GM23338 (cell line): Measurements from ENCODE around the gene KCTD1. TPM values are rescaled to one million over a fixed set of nuclear protein-coding genes. Genes with fewer than 3 reads are reported as not detected.

Experiments
- ATAC-seq: fragments of 200-7000 bp; cut with Tn5 transposase; 3 replicates; pipeline ENCODE4 v1.9.1; 2020
- DNase-seq: peaks from one replicate; pipeline ENCODE4 v3.0.0-alpha.2; 2015; ENCODE audit warnings: low spot score
- H2AFZ ChIP-seq: fragments of 200-600 bp; sonication (generic); 2 replicates; pipeline ENCODE4 v1.8.0; 2016; ENCODE audit warnings: antibody characterized with exemption, mild to moderate bottlenecking, moderate library complexity
- H3F3A ChIP-seq: fragments of 200-600 bp; sonication (generic); replicated peaks from 2 replicates; pipeline ENCODE4 v1.8.0; 2017; ENCODE audit warnings: antibody characterized with exemption, mixed run types, low read depth
- H3K27ac ChIP-seq: fragments of 200-600 bp; sonication (generic); 2 replicates; pipeline ENCODE4 v1.6.1; 2016; ENCODE audit warnings: low read depth
- H3K27me3 ChIP-seq: fragments of 200-600 bp; sonication (generic); 2 replicates; pipeline ENCODE4 v1.8.0; 2016; ENCODE audit warnings: mild to moderate bottlenecking, mixed run types, moderate library complexity; ENCODE audit not compliant: insufficient read depth
- H3K36me3 ChIP-seq: fragments of 200-600 bp; sonication (generic); 2 replicates; pipeline ENCODE4 v1.8.0; 2016; ENCODE audit warnings: mild to moderate bottlenecking; ENCODE audit not compliant: insufficient read depth
- H3K4me1 ChIP-seq: fragments of 200-600 bp; sonication (generic); 2 replicates; pipeline ENCODE4 v1.8.0; 2016; ENCODE audit warnings: mild to moderate bottlenecking, moderate library complexity; ENCODE audit not compliant: insufficient read depth
- H3K4me2 ChIP-seq: fragments of 200-600 bp; sonication (generic); 2 replicates; pipeline ENCODE4 v1.7.1; 2017; ENCODE audit warnings: mixed run types
- H3K4me3 ChIP-seq: fragments of 200-600 bp; sonication (generic); 2 replicates; pipeline ENCODE4 v1.6.1; 2016; ENCODE audit warnings: mixed run types
- H3K79me2 ChIP-seq: fragments of 200-600 bp; sonication (generic); replicated peaks from 2 replicates; pipeline ENCODE4 v1.8.0; 2017; ENCODE audit warnings: mild to moderate bottlenecking; ENCODE audit not compliant: insufficient read depth
- H3K9me2 ChIP-seq: fragments of 200-600 bp; sonication (generic); 2 replicates; pipeline ENCODE4 v1.8.0; 2017; ENCODE audit not compliant: insufficient read depth
- H4K20me1 ChIP-seq: fragments of 200-600 bp; sonication (generic); replicated peaks from 2 replicates; pipeline ENCODE4 v1.8.0; 2017; ENCODE audit warnings: mild to moderate bottlenecking; ENCODE audit not compliant: insufficient read depth
- H3K27ac Mint-ChIP-seq: 2 replicates; pipeline ENCODE4 v1.8.0; 2020; ENCODE audit warnings: inconsistent platforms, mild to moderate bottlenecking, moderate library complexity, mixed read lengths
- H3K27me3 Mint-ChIP-seq: 3 replicates; pipeline ENCODE4 v1.8.0; 2022; ENCODE audit warnings: low read depth, mild to moderate bottlenecking, moderate library complexity, mixed read lengths, inconsistent platforms; ENCODE audit not compliant: insufficient read depth, poor library complexity
- H3K36me3 Mint-ChIP-seq: 3 replicates; pipeline ENCODE4 v1.8.0; 2021; ENCODE audit warnings: low read depth, mild to moderate bottlenecking, inconsistent platforms, moderate library complexity, mixed read lengths
- H3K4me1 Mint-ChIP-seq: 3 replicates; pipeline ENCODE4 v1.8.0; 2020; ENCODE audit warnings: mild to moderate bottlenecking, inconsistent platforms, mixed read lengths
- H3K4me3 Mint-ChIP-seq: 3 replicates; pipeline ENCODE4 v1.8.0; 2021; ENCODE audit warnings: moderate library complexity, mild to moderate bottlenecking, inconsistent platforms, mixed read lengths
- H3K9me3 Mint-ChIP-seq: 3 replicates; pipeline ENCODE4 v1.8.0; 2020; ENCODE audit warnings: moderate library complexity, mild to moderate bottlenecking, inconsistent platforms, mixed read lengths
- CREB1 ChIP-seq: fragments of 250-450 bp; sonication (Bioruptor Pico); IDR thresholded peaks from 2 replicates; pipeline ENCODE4 v1.5.0; 2020; ENCODE audit warnings: low read depth, mild to moderate bottlenecking, moderate library complexity
- CTCF ChIP-seq, 2 experiments: fragments of 200-600 bp in 1 of 2; sonication (generic) in 1 of 2; conservative IDR thresholded peaks; 2 replicates each; pipeline versions ENCODE4 v1.5.1 to v1.6.1; 2016 to 2017; ENCODE audit warnings: antibody characterized with exemption in 2 of 2, low read depth in 2 of 2, mild to moderate bottlenecking in 2 of 2, moderate library complexity in 1 of 2
- REST ChIP-seq: IDR thresholded peaks from one replicate; pipeline ENCODE4 v1.6.1; 2018; ENCODE audit warnings: antibody characterized with exemption; ENCODE audit not compliant: unreplicated experiment
- STAT1 ChIP-seq: IDR thresholded peaks from one replicate; pipeline ENCODE4 v1.6.1; 2016; ENCODE audit warnings: antibody characterized with exemption; ENCODE audit not compliant: unreplicated experiment
- ZNF462 ChIP-seq: fragments of 250-450 bp; sonication (Bioruptor Pico); IDR thresholded peaks from 2 replicates; pipeline ENCODE4 v1.5.0; 2020; ENCODE audit warnings: mild to moderate bottlenecking, moderate library complexity
- polyA plus RNA-seq: library from polyadenylated mRNA; unstranded; fragments of >200 nt; fragmentation: Nextera tagmentation; extraction: Ambion mirVana; gene quantifications from 2 replicates; pipeline ENCODE4 v1.2.1, GENCODE V29; 2016
- total RNA-seq: library from RNA; depleted of rRNA; stranded (reverse); fragments of >200 nt; shearing (Covaris generic); gene quantifications from 2 replicates; pipeline ENCODE4 v1.2.3, GENCODE V29; 2014

KCTD1 gene
- total and polyA plus RNA-seq, 2 experiments from 2014 or later, result 7.1 to 20.5 TPM

GRCh38 chr18:26425148-26425531 lies 123.2 kb downstream of the KCTD1 start:
- H3K4me2 ChIP-seq, result no peak overlapping the region
- Mint-ChIP-seq H3K36me3 (no peaks in the 10 kb centered on the region), H3K9me3 (no peaks in the 10 kb centered on the region), H3K4me1 (peaks cover 11% of the 10 kb centered on the region), H3K27ac (no peak overlapping the region), H3K4me3 (no peak overlapping the region), H3K27me3 (peaks cover 6% of the 10 kb centered on the region)
- H3K4me3 ChIP-seq, result no peak overlapping the region
- ATAC-seq (no peak), DNase-seq (no peak)
- no peak for TF ChIP-seq ZNF462
- TF ChIP-seq REST, result no peak
- no peak for TF ChIP-seq CREB1 (CRISPR knock-in tag)
- no peak for TF ChIP-seq CTCF (conservative IDR thresholded peaks at IDR 0.05; ENCODE audit: low read depth in 2 of 2)
- no peak for TF ChIP-seq STAT1
- H3F3A ChIP-seq, result no peaks in the 10 kb centered on the region
- H3K36me3 ChIP-seq, result no peaks in the 10 kb centered on the region
- H3K27me3 ChIP-seq, result no peaks in the 10 kb centered on the region
- peaks cover 16% of the 10 kb centered on the region; the same call in 1 of the 2 replicates for H3K4me1 ChIP-seq
- H2AFZ ChIP-seq, result 0 out of 2 replicates have a peak overlapping the region, but pooled peaks have one; percentile 49
- no peak overlapping the region for H3K27ac ChIP-seq
- H3K9me2 ChIP-seq, result peaks cover 13% of the 10 kb centered on the region
- H3K79me2 ChIP-seq, result no peaks in the 10 kb centered on the region
- no peaks in the 10 kb centered on the region for H4K20me1 ChIP-seq
